NT2/D1 (cell line): Measurements from ENCODE around the gene KLF6.

Source experiments
- DNase-seq: peaks from one replicate; pipeline ENCODE4 v3.0.0-alpha.2; 2011; ENCODE audit warnings: low read depth, low spot score
- H3K27me3 ChIP-seq: 2 replicates; pipeline ENCODE4 v1.6.0; 2011; ENCODE audit warnings: mild to moderate bottlenecking; ENCODE audit not compliant: insufficient read length, insufficient read depth
- H3K36me3 ChIP-seq: 2 replicates; pipeline ENCODE4 v1.6.1; 2011; ENCODE audit warnings: mild to moderate bottlenecking, low read length, mixed read lengths; ENCODE audit not compliant: insufficient read depth, insufficient read length
- H3K4me1 ChIP-seq: 2 replicates; pipeline ENCODE4 v1.5.1; 2011; ENCODE audit not compliant: insufficient read depth, insufficient read length
- H3K4me3 ChIP-seq: 2 replicates; pipeline ENCODE4 v1.5.1; 2011; ENCODE audit warnings: low read depth; ENCODE audit not compliant: insufficient read length
- H3K9ac ChIP-seq: 2 replicates; pipeline ENCODE4 v1.6.0; 2011; ENCODE audit warnings: low read depth; ENCODE audit not compliant: insufficient read length
- H3K9me3 ChIP-seq: 2 replicates; pipeline ENCODE4 v1.5.1; 2011; ENCODE audit warnings: mild to moderate bottlenecking, low read length; ENCODE audit not compliant: insufficient read depth
- SUZ12 ChIP-seq: IDR thresholded peaks from 2 replicates; pipeline ENCODE4 v1.6.1; 2011; ENCODE audit not compliant: insufficient read length, insufficient read depth; ENCODE audit errors: extremely low read depth
- YY1 ChIP-seq: IDR thresholded peaks from 2 replicates; pipeline ENCODE4 v1.6.1; 2011; ENCODE audit not compliant: insufficient read length, insufficient read depth
- ZNF274 ChIP-seq: IDR thresholded peaks from 2 replicates; pipeline ENCODE4 v1.6.1; 2011; ENCODE audit warnings: mild to moderate bottlenecking, low read depth, low read length

Gene KLF6

DNA sequence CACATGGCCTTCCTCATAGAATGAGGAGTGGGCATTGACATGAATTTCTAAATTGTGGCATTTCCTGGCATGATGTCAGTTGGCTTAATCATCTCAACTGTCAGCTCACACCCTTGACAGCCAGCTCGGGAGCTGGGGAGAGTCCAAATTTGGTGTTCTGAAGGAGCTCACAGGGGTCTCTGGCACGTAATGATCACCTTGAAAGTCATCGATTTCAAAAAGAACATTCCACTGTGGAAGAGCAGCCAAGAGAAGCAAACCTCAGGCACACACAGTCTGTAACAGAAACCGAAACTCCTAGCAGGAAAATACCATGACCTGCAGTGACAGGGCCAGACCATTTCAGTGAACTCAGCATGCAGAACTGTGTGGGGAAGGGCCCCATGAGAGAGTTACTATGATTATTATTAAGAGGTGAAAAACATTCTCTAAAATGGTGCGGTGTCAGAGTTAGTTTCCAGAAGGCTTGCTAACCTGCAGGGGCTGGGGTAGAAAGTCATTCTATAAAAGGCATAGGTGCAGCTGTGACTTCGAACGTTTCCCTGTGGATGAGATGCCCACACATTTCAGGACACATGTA is 26.4 kb upstream of the KLF6 start:
- H3K4me1 ChIP-seq = no peaks in the 10 kb centered on the region
- no peak for DNase-seq
- no peak overlapping the region for H3K4me3 ChIP-seq
- H3K9me3 ChIP-seq = no peaks in the 10 kb centered on the region
- no peak overlapping the region for H3K9ac ChIP-seq
- TF ChIP-seq ZNF274 = no peak
- no peak for TF ChIP-seq SUZ12
- no peak for TF ChIP-seq YY1
- no peaks in the 10 kb centered on the region for H3K27me3 ChIP-seq
- H3K36me3 ChIP-seq = no peaks in the 10 kb centered on the region

DNA sequence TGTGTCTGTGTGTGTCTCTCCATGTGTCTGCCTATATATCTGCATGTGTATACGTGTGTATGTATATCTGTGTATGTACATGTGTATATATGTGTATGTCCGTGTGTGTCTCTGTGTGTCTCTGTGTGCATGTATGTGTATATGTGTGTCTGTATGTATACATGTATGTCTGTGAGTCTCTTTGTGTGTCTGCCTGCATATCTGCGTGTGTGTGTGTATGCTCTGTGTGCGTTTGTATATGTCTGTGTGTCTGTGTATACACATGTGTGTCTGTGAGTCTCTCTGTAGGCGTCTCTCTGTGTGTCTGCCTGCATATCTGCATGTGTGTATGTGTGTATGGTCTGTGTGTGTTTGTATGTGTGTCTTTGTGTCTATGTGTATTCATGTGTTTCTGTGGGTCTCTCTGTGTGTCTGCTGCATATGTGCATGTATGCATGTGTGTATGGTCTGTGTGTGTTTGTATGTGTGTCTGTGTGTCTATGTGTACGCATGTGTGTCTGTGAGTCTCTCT is 23.7 kb upstream of the KLF6 start:
- H3K36me3 ChIP-seq = no peaks in the 10 kb centered on the region
- TF ChIP-seq ZNF274 = no peak
- no peak for TF ChIP-seq SUZ12
- no peak for TF ChIP-seq YY1
- no peaks in the 10 kb centered on the region for H3K4me1 ChIP-seq
- no peak overlapping the region for H3K4me3 ChIP-seq
- H3K9ac ChIP-seq = no peak overlapping the region
- H3K9me3 ChIP-seq = no peaks in the 10 kb centered on the region
- DNase-seq = no peak
- no peaks in the 10 kb centered on the region for H3K27me3 ChIP-seq

DNA sequence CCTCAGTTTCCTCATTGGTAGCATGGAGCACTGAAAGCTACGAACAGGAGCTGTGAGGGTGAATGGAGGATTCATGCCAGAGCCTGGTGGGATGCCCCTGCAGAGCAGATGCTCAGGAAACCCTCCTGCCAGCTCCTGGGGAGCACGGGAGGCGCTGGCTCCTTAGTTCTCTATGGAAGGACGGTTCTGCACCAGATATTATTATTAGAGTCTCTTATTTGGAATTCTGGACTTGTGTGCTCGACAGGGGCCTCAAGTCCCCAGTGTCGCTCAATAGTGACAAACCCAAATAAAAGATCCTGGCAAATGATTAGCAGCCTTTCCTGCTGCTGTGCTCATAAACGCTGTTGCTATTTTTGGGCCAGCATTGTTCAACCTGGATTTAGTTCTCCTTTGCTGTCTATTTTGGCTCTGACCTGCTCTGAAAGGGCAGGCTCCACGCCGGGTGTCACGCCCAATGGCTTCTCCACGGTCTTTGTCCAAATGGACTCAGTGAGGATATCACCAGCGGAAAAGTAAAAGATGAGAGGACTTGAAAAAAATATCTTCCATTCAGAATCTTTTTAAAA is 23.0 kb upstream of the KLF6 start:
- Histone ChIP-seq H3K9me3 (no peaks in the 10 kb centered on the region), H3K9ac (no peak overlapping the region), H3K36me3 (no peaks in the 10 kb centered on the region), H3K4me3 (no peak overlapping the region), H3K27me3 (no peaks in the 10 kb centered on the region), H3K4me1 (no peaks in the 10 kb centered on the region)
- no peak for DNase-seq
- TF ChIP-seq SUZ12 = no peak

DNA sequence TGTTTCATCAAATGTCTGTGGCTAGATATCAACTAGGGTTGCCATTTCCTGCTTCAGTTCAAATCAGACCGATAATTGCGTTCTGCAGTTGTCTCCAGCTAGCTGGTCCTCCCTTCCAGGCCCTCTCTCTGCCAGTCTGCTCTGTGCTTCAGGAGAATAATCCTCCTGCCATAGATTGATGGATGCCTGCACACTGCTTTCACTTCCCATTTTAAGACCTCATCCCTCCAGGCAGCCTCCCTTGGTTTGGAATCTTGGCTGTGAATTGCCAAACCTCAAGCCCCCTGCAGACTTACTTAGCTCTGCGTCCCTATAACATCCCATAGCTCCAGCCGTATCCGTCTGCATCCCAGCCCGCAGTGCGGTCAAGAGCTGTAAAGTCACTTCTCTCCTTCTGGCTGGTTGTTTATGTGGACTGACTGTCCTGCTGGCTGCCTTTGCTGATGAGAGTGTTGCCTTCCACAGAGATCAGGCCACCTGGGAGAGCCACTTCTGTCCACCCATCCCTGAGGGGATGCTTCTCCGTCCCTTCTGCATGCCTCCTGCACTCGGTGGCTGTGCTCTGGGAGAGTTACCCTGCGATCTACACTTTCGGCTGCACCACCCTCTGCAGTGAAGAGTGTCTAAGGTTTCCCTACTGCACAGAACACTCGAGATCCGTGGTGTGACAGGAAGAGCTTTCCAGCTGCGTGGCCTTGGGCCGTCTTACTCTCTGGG is 22.4 kb upstream of the KLF6 start:
- DNase-seq = no peak
- TF ChIP-seq SUZ12 (no peak), YY1 (no peak), ZNF274 (no peak)
- H3K36me3 ChIP-seq = no peaks in the 10 kb centered on the region
- no peaks in the 10 kb centered on the region for H3K27me3 ChIP-seq
- no peak overlapping the region for H3K9ac ChIP-seq
- H3K4me1 ChIP-seq = no peaks in the 10 kb centered on the region
- H3K9me3 ChIP-seq = no peaks in the 10 kb centered on the region
- H3K4me3 ChIP-seq = no peak overlapping the region

DNA sequence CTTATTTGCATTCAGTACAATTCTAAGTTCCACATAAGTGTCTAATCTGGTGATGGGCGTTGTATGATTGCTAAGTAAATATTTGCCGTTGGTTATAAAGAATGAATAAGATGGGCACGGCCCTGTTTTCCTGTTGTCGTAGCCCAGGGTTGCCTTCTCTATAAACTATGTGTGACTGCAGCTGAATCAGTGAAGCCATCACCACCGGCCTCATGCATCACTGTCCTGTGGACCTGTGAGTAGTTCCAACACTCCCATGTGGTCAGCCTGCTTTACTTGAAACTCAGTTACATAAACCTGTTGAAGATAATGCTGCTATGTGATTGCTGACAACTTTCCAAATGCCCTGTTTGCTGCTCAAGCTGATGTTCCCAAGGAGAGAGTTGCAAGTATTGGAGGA is 21.6 kb upstream of the KLF6 start:
- Histone ChIP-seq H3K27me3 (no peaks in the 10 kb centered on the region), H3K9me3 (no peaks in the 10 kb centered on the region), H3K4me1 (no peaks in the 10 kb centered on the region), H3K36me3 (no peaks in the 10 kb centered on the region), H3K4me3 (no peak overlapping the region), H3K9ac (no peak overlapping the region)
- DNase-seq = no peak
- TF ChIP-seq ZNF274 (no peak), SUZ12 (no peak), YY1 (no peak)

DNA sequence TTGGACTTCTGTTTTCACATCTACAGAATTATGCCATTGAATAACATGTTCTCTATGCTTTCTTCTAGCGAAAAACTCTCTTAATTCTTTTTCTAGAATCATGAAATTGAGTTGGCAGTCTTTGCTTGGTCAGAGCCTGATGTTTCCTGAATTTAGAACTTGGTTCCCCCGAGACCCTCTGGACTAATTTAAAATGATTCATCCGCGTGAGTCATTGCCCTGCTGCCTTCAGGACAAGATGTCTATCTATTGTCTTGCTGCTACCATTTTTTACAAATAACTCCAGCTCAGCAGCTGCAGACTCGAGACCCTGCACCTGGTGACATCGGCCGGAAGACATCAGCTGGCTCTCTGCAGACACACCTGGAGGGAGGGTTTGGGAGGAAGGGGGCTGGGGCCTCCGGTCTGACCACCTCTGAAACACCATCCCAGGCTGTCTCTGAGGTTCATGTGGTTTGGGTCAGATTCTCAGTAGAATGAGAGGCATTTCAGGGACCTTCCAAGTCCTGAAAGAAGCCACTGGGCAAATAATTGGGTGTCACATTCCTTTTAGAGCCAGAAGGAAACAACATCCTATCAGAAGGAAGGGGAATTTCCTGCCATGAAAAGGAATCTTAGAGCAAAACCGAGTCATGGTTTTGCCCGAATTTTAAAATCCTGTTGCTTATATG is 20.9 kb upstream of the KLF6 start:
- no peak for TF ChIP-seq ZNF274
- TF ChIP-seq YY1 = no peak
- TF ChIP-seq SUZ12 = no peak
- DNase-seq = no peak
- H3K4me3 ChIP-seq = no peak overlapping the region
- H3K4me1 ChIP-seq = no peaks in the 10 kb centered on the region
- no peaks in the 10 kb centered on the region for H3K9me3 ChIP-seq
- no peaks in the 10 kb centered on the region for H3K27me3 ChIP-seq
- H3K36me3 ChIP-seq = no peaks in the 10 kb centered on the region
- H3K9ac ChIP-seq = no peak overlapping the region

DNA sequence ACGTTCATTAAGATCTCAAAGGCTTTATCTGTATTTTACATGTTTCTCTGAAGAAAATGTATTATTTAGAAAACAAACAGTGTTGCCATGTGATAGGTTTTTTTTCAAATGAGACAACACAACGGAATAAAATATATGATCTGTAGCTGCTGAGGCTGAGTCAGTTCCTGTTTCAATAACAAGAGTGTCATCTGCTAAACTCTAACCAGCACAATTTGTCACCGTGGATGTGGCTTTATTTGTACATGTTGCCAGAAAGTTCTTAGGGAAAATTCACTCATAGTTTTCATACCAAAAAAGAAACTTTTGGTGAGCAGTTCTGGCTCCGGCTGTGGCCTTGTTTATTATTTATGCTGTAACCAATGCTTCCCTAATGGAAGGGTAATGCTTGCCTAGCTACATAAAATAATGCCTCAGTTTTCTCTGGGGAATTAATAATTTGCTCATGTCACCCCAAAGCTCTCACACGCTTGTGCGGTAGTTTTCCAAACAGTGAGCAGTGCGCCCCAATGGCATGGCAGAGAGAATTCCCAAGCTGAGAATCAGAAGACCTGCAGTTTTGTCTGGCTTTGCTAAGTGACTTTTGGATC is 20.3 kb upstream of the KLF6 start:
- no peak for TF ChIP-seq ZNF274
- TF ChIP-seq SUZ12 = no peak
- TF ChIP-seq YY1 = no peak
- Histone ChIP-seq H3K4me1 (no peaks in the 10 kb centered on the region), H3K9ac (no peak overlapping the region), H3K27me3 (no peaks in the 10 kb centered on the region), H3K9me3 (no peaks in the 10 kb centered on the region), H3K36me3 (no peaks in the 10 kb centered on the region), H3K4me3 (no peak overlapping the region)
- no peak for DNase-seq
